ENCODE measurements around the gene VIM.

VIM gene

DNA sequence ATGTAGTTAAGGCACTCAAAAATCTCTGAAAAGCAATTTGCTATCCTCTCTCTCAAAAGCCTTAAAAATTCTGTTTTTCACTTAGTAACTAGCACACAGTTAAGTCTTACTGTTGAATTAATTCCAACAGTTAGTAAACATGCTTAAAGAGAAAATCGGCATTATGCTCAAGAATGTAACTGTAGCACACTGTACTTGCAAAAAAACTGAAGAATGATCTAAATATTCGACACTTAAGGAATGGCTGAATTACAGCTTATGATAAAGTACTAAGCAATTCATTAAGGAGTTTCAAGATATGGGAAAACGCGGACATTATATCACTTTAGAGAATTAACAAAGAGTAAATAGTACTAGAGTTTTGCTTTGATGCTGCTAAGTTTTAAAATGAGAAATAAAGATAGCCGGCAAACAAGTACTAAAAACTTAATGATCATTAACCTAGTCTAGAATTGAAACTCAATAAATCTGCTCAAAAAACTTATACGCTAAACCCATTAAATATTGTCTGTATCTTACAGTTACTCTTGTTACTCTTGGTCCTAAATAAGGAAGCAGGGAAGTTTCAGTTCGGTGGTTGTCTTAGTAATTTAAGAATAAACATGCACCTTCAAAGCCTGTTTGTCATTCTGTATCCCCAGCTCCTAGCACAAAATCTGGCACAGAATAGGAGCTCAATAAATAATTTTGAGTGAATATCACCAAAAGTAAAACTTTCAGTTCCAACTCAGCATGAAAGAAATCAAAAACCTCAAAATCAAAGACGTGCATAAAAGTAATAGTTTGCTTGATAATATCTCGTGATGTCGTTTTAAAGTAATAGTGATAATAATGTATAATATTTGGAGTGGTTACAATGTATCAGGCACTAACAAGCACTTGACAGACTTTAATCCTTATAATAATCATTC is 27.8 kb upstream of the VIM start:
- DNase-seq (ENCODE audit: low read depth), result no peak
- H3K4me3 ChIP-seq (ENCODE audit: low read length), result peak overlapping the region; percentile 77
- TF ChIP-seq, protein P1, sequence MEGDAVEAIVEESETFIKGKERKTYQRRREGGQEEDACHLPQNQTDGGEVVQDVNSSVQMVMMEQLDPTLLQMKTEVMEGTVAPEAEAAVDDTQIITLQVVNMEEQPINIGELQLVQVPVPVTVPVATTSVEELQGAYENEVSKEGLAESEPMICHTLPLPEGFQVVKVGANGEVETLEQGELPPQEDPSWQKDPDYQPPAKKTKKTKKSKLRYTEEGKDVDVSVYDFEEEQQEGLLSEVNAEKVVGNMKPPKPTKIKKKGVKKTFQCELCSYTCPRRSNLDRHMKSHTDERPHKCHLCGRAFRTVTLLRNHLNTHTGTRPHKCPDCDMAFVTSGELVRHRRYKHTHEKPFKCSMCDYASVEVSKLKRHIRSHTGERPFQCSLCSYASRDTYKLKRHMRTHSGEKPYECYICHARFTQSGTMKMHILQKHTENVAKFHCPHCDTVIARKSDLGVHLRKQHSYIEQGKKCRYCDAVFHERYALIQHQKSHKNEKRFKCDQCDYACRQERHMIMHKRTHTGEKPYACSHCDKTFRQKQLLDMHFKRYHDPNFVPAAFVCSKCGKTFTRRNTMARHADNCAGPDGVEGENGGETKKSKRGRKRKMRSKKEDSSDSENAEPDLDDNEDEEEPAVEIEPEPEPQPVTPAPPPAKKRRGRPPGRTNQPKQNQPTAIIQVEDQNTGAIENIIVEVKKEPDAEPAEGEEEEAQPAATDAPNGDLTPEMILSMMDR (IDR thresholded peaks at IDR 0.05; ENCODE audit: insufficient read depth, low read depth, low read length, missing control alignments), result no peak

DNA sequence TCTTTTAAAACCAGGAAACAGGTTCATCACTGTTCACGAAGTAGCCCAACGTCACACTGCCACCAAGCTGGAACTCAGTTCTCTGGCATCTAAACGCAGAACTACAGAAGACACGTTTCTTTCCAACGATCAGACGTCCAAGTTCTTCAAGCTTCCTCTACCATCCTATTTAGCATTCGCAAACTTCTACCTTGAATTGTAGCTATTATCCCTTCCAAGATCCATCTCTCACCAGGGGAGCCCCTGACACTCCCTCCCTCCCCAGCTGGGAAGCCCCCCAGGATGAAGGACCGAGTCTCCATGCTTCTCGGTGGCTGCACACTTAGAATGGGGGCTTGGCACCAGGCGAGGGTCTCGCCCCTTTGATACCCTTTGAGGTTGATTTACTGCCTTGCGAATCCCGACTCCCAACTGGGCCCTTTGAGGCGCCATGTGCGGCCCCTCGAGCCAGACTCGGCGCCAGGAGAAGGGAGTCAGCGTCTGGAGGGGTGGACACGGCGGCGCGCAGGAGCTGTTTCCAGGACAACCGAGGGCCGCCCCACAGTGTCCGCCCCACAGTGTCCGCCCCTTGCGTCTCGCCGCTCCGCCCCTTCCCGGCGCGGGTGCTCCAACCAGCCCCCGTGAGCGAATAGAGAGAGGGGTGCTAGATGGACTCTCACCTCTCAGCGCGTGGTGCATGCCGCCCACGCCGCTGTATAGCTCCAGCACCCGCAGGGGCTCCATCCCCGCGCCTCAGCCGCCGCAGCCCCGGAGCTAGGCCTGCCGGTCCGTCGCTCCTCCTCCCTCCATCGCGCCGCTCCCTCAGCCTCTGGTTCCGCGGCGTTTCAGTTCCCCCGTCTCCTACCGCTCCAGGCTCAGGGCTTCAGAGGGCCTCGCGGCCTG is 26.9 kb upstream of the VIM start, which contains the start of gene TRDMT1:
Gene TRDMT1 (minus strand): TSS at position 761 of the 882 bp plus-strand sequence. CDS start 38 bp downstream, at position 723.
- DNase-seq (ENCODE audit: low read depth), result peak; percentile 88
- TF ChIP-seq, protein P1 (IDR thresholded peaks at IDR 0.05; ENCODE audit: insufficient read depth, low read depth, low read length, missing control alignments), result no peak

DNA sequence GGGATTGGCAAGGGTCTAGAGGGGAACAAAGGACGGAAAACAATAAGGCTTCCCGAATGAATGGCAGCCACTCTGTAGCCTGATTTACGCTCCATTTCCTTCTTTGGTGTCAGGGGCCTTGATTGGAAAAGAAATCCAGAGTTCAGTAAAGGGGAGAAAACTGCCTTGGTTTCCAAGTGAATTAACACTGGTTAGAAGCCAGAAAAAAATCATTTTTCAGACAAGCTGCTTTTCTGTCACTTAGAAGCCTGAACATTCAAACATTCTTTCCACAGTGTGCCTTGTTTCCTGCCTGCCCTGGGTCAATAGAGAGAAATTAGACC is 26.3 kb upstream of the VIM start:
- TF ChIP-seq, protein P1 (IDR thresholded peaks at IDR 0.05; ENCODE audit: insufficient read depth, low read depth, low read length, missing control alignments), result no peak
- no peak for DNase-seq (ENCODE audit: low read depth)
- peak overlapping the region; percentile 77 for H3K4me3 ChIP-seq (ENCODE audit: low read length)

More for the DNA sequence above, 26.9 kb upstream of the VIM start, which contains the start of gene TRDMT1:
- peak within 1 kb of the TSS; percentile 77 for H3K4me3 ChIP-seq (ENCODE audit: low read length)

GRCh38 chr10:17202506-17202905 is 25.5 kb upstream of the VIM start:
- TF ChIP-seq, protein P1 (IDR thresholded peaks at IDR 0.05; ENCODE audit: insufficient read depth, low read depth, low read length, missing control alignments), result no peak
- no peak for DNase-seq (ENCODE audit: low read depth)
- no peak overlapping the region for H3K4me3 ChIP-seq (ENCODE audit: low read length)

DNA sequence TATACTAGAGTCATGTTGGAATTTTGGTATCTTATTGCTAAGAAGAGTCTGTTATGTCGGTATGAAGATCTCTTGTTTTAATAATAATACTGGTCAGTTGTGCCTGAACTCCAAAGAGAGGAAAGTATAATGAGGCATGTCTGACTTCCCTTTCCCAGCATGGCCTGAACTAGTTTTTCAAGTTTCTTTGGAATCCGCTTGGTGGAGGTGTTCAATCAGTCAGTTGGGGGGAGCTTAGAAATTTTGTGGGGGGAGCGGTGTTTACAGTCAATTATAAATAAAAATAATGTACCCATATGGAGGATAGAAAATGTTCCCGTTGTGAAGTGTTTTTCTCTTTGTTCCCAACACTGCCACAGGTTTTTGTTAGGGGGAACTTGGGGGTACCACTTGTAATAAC is 25.0 kb upstream of the VIM start:
- no peak overlapping the region for H3K4me3 ChIP-seq (ENCODE audit: low read length)
- TF ChIP-seq, protein P1 (IDR thresholded peaks at IDR 0.05; ENCODE audit: insufficient read depth, low read depth, low read length, missing control alignments), result no peak
- peak; percentile 40 for DNase-seq (ENCODE audit: low read depth)

DNA sequence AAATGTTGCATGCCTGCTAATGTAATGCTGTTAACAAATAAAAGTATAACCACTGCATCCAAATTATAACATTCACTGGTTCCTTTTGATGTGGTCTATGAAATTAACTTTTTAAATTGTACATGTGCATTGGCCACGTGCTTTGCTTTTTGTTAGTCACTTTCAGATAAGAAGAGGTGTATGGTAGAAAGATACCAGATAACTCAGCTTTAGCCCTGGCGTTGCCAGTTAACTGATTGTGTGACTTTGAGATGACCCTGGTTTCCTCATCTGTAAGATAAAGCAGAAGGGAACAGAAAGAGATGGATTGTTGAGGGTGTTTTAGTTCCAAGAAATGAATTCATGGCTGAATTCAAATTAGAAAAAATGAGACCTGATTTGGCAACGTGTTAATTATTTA is 24.6 kb upstream of the VIM start:
- no peak for DNase-seq (ENCODE audit: low read depth)
- TF ChIP-seq, protein P1 (IDR thresholded peaks at IDR 0.05; ENCODE audit: insufficient read depth, low read depth, low read length, missing control alignments), result no peak
- no peak overlapping the region for H3K4me3 ChIP-seq (ENCODE audit: low read length)
